DND-41 (cell line): ENCODE results near the gene KANSL3.

Source experiments
- ATAC-seq: fragments of 200-7000 bp; cut with Tn5 transposase; 3 replicates; pipeline ENCODE4 v1.9.1; 2021; ENCODE audit warnings: low read depth; ENCODE audit not compliant: insufficient read depth
- DNase-seq: peaks from one replicate; pipeline ENCODE4 v3.0.0-alpha.2; 2020
- H2AFZ ChIP-seq: 2 replicates; pipeline ENCODE4 v1.6.0; 2012; ENCODE audit warnings: low read depth, low read length
- H3K27ac ChIP-seq: 2 replicates; pipeline ENCODE4 v1.5.1; 2012; ENCODE audit warnings: low read length, inconsistent platforms
- H3K27me3 ChIP-seq: fragments of 200-600 bp; sonication (generic); 2 replicates; pipeline ENCODE4 v1.6.0; 2012; ENCODE audit warnings: low read length, mild to moderate bottlenecking, inconsistent platforms; ENCODE audit not compliant: insufficient read depth, poor library complexity
- H3K36me3 ChIP-seq: 2 replicates; pipeline ENCODE4 v1.5.1; 2012; ENCODE audit warnings: low read length, inconsistent platforms; ENCODE audit not compliant: insufficient read depth
- H3K4me1 ChIP-seq: 2 replicates; pipeline ENCODE4 v1.5.1; 2012; ENCODE audit warnings: mild to moderate bottlenecking, low read length; ENCODE audit not compliant: insufficient read depth
- H3K4me2 ChIP-seq: 2 replicates; pipeline ENCODE4 v1.6.0; 2012; ENCODE audit warnings: mild to moderate bottlenecking, moderate library complexity, low read length, inconsistent platforms; ENCODE audit not compliant: insufficient read depth
- H3K4me3 ChIP-seq, 2 experiments: fragments of 200-600 bp in 1 of 2; shearing (Covaris generic) in 1 of 2; 2 replicates each; pipeline ENCODE4 v1.5.1; 2012 to 2016; ENCODE audit warnings: inconsistent platforms in 2 of 2, low read length in 2 of 2, mild to moderate bottlenecking in 2 of 2, low read depth in 1 of 2, moderate library complexity in 1 of 2
- H3K79me2 ChIP-seq: 2 replicates; pipeline ENCODE4 v1.6.0; 2012; ENCODE audit warnings: low read length, inconsistent platforms; ENCODE audit not compliant: insufficient read depth
- H3K9ac ChIP-seq: 2 replicates; pipeline ENCODE4 v1.6.0; 2012; ENCODE audit warnings: low read depth, mild to moderate bottlenecking, inconsistent platforms, low read length, moderate library complexity
- H3K9me3 ChIP-seq: 2 replicates; pipeline ENCODE4 v1.5.1; 2012; ENCODE audit warnings: low read length, moderate library complexity, mild to moderate bottlenecking, inconsistent platforms; ENCODE audit not compliant: insufficient read depth, severe bottlenecking
- H4K20me1 ChIP-seq: 2 replicates; pipeline ENCODE4 v1.6.0; 2012; ENCODE audit warnings: low read length; ENCODE audit not compliant: insufficient read depth
- CTCF ChIP-seq: IDR thresholded peaks from 2 replicates; pipeline ENCODE4 v1.5.1; 2012; ENCODE audit warnings: borderline replicate concordance, low read length, moderate library complexity, mild to moderate bottlenecking; ENCODE audit not compliant: poor library complexity, severe bottlenecking; ENCODE audit errors: extremely low read depth
- EZH2 ChIP-seq: IDR thresholded peaks from 3 replicates; pipeline ENCODE4 v1.6.1; 2012; ENCODE audit warnings: borderline replicate concordance, low read depth, mild to moderate bottlenecking, moderate library complexity, low read length, inconsistent platforms; ENCODE audit not compliant: severe bottlenecking

Gene KANSL3

GRCh38 chr2:96638144-96639121 is at the start of gene KANSL3:
KANSL3 (minus strand) TSS chr2:96638312; CDS start chr2:96637135, 1,177 bp downstream.
- peak; percentile 72 for ATAC-seq
- Histone ChIP-seq H3K4me2 (peak within 1 kb of the TSS; percentile 88), H3K4me3 (peak within 1 kb of the TSS; percentile 76 to 80), H3K4me1 (peaks cover 34% of the 10 kb centered on the region), H3K27me3 (no peaks in the 10 kb centered on the region), H3K36me3 (peaks cover 35% of the 10 kb centered on the region), H3K79me2 (peaks cover 46% of the 10 kb centered on the region), H3K9ac (peak within 1 kb of the TSS; percentile 82), H2AFZ (peak within 1 kb of the TSS; percentile 95), H4K20me1 (peaks cover 16% of the 10 kb centered on the region), H3K27ac (peak within 1 kb of the TSS; percentile 83), H3K9me3 (no peaks in the 10 kb centered on the region)
- DNase-seq: peak; percentile 87
- TF ChIP-seq EZH2 (no peak), CTCF (no peak)

DNA sequence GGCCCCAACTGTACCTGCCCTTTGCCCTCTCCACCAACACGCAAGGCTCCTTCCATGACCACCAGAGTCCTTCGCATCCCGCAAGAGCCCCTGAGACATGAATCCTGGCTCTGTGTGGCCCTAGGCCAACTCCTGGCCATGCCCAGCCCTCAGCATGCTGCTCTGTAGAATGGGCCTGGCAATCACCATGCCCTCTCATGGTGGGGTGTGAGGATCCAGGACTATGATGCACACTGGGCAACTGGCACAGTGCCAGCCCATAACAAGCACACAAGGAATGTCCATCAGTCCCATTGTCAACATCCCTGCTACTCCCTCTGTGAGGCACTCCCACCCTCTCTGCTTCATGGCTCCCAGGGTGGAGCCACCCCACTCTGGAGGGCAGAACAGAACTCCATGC is 49.2 kb upstream of the KANSL3 start:
- Histone ChIP-seq H3K4me3 (no peak overlapping the region), H3K36me3 (no peaks in the 10 kb centered on the region), H3K27me3 (no peaks in the 10 kb centered on the region), H3K9me3 (no peaks in the 10 kb centered on the region), H3K4me1 (no peaks in the 10 kb centered on the region), H4K20me1 (no peaks in the 10 kb centered on the region), H3K27ac (no peak overlapping the region), H3K79me2 (no peaks in the 10 kb centered on the region), H2AFZ (no peak overlapping the region), H3K4me2 (no peak overlapping the region), H3K9ac (no peak overlapping the region)
- TF ChIP-seq CTCF: no peak
- TF ChIP-seq EZH2: no peak
- ATAC-seq (no peak), DNase-seq (no peak)

DNA sequence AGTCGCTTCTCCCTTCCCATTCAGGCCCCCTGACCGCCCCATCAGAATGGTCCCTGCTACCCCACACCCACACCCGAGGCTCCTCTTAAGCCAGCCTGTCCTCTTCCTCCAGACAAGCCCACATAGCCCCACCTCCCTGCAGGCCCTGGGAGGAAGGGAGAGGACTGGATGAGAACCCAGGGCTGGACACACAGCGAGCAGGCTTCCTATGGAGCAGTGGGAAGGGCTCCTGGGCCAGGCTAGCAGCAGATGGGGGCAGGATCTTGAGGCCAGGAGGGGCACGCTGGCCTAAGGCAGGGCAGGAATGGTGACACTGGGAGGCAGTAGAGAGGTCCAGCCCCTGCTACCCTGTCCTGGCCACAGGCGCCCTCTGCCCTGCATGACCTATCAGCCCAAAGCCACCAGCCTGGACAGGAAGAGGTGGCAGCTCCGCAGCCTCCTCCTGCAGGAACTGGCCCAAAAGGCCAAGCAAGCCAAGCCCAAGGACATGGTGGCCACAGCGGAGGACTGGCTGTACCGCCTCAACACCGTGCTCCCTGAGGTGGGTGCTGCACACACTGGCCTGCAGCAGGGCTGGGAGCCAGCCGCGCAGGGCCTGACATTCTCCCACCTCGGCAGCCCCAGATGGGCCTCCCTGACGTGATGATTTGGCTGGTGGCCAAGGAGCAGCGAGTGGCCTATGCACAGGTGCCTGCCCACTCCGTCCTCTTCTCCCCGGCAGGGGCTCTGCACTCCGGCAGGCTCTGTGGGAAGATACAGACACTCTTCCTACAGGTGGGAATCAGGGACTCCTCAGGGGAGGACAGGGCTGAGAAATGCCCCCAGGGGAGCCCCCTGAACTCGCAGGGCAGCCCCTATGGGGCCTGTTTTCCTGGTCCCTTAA is 47.7 kb upstream of the KANSL3 start:
- no peak overlapping the region for H3K4me2 ChIP-seq
- no peak overlapping the region for H2AFZ ChIP-seq

More for the DNA sequence above, 47.7 kb upstream of the KANSL3 start:
- DNase-seq (no peak), ATAC-seq (no peak)
- Histone ChIP-seq H3K4me3 (no peak overlapping the region), H3K4me1 (no peaks in the 10 kb centered on the region), H3K27ac (no peak overlapping the region), H3K9ac (no peak overlapping the region), H3K9me3 (no peaks in the 10 kb centered on the region), H3K79me2 (no peaks in the 10 kb centered on the region), H3K36me3 (no peaks in the 10 kb centered on the region), H3K27me3 (no peaks in the 10 kb centered on the region), H4K20me1 (no peaks in the 10 kb centered on the region)
- no peak for TF ChIP-seq EZH2
- no peak for TF ChIP-seq CTCF
